ENCODE results near the gene REN. TPM values are rescaled to one million over a fixed set of nuclear protein-coding genes. Genes with fewer than 3 reads are reported as not detected.

The REN gene
- total and polyA plus RNA-seq, 2 donors from 2014 or later: 32.4 to 1,159 TPM

GRCh38 chr1:204191456-204191855, 25.3 kb upstream of the REN start:
- peaks cover 2% of the 10 kb centered on the region for H3K27me3 ChIP-seq (ENCODE audit: control insufficient read depth, insufficient read depth, low read length)
- DNase-seq (no peak), FAIRE-seq (no peak)
- H3K9ac ChIP-seq (ENCODE audit: low read length in 3 of 3): no peak overlapping the region
- no peaks in the 10 kb centered on the region for H3K36me3 ChIP-seq (ENCODE audit: control insufficient read depth in 2 of 3, insufficient read depth in 3 of 3, low read length in 3 of 3)
- no peak overlapping the region for H3K27ac ChIP-seq (ENCODE audit: low read depth in 2 of 2, low read length in 2 of 2)
- peaks cover 0 to 3% (median 0%) of the 10 kb centered on the region in 3 donors for H3K9me3 ChIP-seq (ENCODE audit: control insufficient read depth in 2 of 3, insufficient read depth in 1 of 3, low read length in 3 of 3)
- no peak for TF ChIP-seq CTCF (IDR thresholded peaks at IDR 0.05; ENCODE audit: borderline replicate concordance, extremely low read depth, insufficient read depth)
- intact Hi-C loops (cut with DNase I): no loop called here
- H3K4me3 ChIP-seq (ENCODE audit: low read length in 3 of 3): no peak overlapping the region
- peaks cover 0 to 4% (median 3%) of the 10 kb centered on the region in 3 donors for H3K4me1 ChIP-seq (ENCODE audit: control insufficient read depth in 2 of 3, insufficient read depth in 2 of 3, low read depth in 1 of 3, low read length in 3 of 3)

GRCh38 chr1:204190212-204191211, 24.4 kb upstream of the REN start:
- intact Hi-C loops (cut with DNase I): no loop called here
- Histone ChIP-seq H3K4me1 (ENCODE audit: control insufficient read depth in 2 of 3, insufficient read depth in 2 of 3, low read depth in 1 of 3, low read length in 3 of 3) (peaks cover 0 to 4% (median 3%) of the 10 kb centered on the region in 3 donors), H3K9me3 (ENCODE audit: control insufficient read depth in 2 of 3, insufficient read depth in 1 of 3, low read length in 3 of 3) (peaks cover 0 to 3% (median 0%) of the 10 kb centered on the region in 3 donors), H3K9ac (ENCODE audit: low read length in 3 of 3) (no peak overlapping the region), H3K36me3 (ENCODE audit: control insufficient read depth in 2 of 3, insufficient read depth in 3 of 3, low read length in 3 of 3) (no peaks in the 10 kb centered on the region), H3K27ac (ENCODE audit: low read depth in 2 of 2, low read length in 2 of 2) (no peak overlapping the region), H3K4me3 (ENCODE audit: low read length in 3 of 3) (no peak overlapping the region), H3K27me3 (ENCODE audit: control insufficient read depth, insufficient read depth, low read length) (peaks cover 2% of the 10 kb centered on the region)
- DNase-seq: peak; percentile 53 to 82 (median 68)
- no peak for FAIRE-seq
- no peak for TF ChIP-seq CTCF (IDR thresholded peaks at IDR 0.05; ENCODE audit: borderline replicate concordance, extremely low read depth, insufficient read depth)

- no peak for FAIRE-seq
Observed at GRCh38 chr1:204188959-204189639, 23.0 kb upstream of the REN start.

More at GRCh38 chr1:204188959-204189639, 23.0 kb upstream of the REN start:
- Histone ChIP-seq H3K4me1 (ENCODE audit: control insufficient read depth in 2 of 3, insufficient read depth in 2 of 3, low read depth in 1 of 3, low read length in 3 of 3) (peaks cover 0 to 4% (median 3%) of the 10 kb centered on the region in 3 donors), H3K27ac (ENCODE audit: low read depth in 2 of 2, low read length in 2 of 2) (no peak overlapping the region), H3K36me3 (ENCODE audit: control insufficient read depth in 2 of 3, insufficient read depth in 3 of 3, low read length in 3 of 3) (no peaks in the 10 kb centered on the region), H3K4me3 (ENCODE audit: low read length in 3 of 3) (no peak overlapping the region), H3K9ac (ENCODE audit: low read length in 3 of 3) (no peak overlapping the region), H3K27me3 (ENCODE audit: control insufficient read depth, insufficient read depth, low read length) (peaks cover 2% of the 10 kb centered on the region), H3K9me3 (ENCODE audit: control insufficient read depth in 2 of 3, insufficient read depth in 1 of 3, low read length in 3 of 3) (no peaks in the 10 kb centered on the region)
- intact Hi-C loops (cut with DNase I): no loop called here
- no peak for DNase-seq
- TF ChIP-seq CTCF (IDR thresholded peaks at IDR 0.05; ENCODE audit: borderline replicate concordance, extremely low read depth, insufficient read depth): no peak

Data from kidney (tissue), 14 donors.